Breast epithelium (tissue), 3 donors: Measurements from ENCODE around the gene GLUD1.

ENCODE experiments used
- POLR2A ChIP-seq: fragments of 450-650 bp; IDR thresholded peaks from one replicate; pipeline ENCODE4 v1.6.1; 2016; ENCODE audit warnings: antibody characterized with exemption, mild to moderate bottlenecking, moderate library complexity
- POLR2AphosphoS5 ChIP-seq, 3 donors: sonication (generic); formaldehyde crosslinking; IDR thresholded peaks; one replicate each; pipeline ENCODE4 v1.6.1; 2017; ENCODE audit warnings: antibody characterized with exemption in 3 of 3
- TF ChIP-seq, protein P1 (sequence below), 3 donors: fragments of 450-650 bp; IDR thresholded peaks; one replicate each; pipeline ENCODE4 v1.5.1; 2016 to 2017; ENCODE audit warnings: antibody characterized with exemption in 3 of 3, mild to moderate bottlenecking in 3 of 3, moderate library complexity in 3 of 3

DNA sequence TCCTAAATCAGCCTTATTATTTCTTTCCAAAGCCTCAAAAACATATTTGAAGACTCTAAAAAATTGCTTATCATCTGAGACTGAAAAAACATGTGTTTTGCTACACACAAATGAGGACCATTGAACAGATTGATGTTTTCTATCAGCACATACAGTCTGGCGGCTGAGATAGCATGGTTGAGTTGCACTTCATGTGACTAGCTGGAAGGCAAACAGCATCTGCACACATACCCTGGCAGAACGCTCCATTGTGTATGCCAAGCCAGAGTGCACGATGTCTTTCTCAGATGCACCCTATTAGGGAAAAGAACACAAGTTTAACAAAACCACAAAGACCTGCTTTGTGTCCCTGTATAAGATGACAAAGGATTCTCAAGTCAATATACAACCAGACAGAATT lies 41.5 kb downstream of the GLUD1 start:
- TF ChIP-seq, protein P1, sequence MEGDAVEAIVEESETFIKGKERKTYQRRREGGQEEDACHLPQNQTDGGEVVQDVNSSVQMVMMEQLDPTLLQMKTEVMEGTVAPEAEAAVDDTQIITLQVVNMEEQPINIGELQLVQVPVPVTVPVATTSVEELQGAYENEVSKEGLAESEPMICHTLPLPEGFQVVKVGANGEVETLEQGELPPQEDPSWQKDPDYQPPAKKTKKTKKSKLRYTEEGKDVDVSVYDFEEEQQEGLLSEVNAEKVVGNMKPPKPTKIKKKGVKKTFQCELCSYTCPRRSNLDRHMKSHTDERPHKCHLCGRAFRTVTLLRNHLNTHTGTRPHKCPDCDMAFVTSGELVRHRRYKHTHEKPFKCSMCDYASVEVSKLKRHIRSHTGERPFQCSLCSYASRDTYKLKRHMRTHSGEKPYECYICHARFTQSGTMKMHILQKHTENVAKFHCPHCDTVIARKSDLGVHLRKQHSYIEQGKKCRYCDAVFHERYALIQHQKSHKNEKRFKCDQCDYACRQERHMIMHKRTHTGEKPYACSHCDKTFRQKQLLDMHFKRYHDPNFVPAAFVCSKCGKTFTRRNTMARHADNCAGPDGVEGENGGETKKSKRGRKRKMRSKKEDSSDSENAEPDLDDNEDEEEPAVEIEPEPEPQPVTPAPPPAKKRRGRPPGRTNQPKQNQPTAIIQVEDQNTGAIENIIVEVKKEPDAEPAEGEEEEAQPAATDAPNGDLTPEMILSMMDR (IDR thresholded peaks at IDR 0.05): no peak
- TF ChIP-seq POLR2A (no peak), POLR2AphosphoS5 (IDR thresholded peaks at IDR 0.05) (no peak)
